ENCODE results near the gene PXDN.
"Not testable (repeated sequence)": the region's sequence is repeated elsewhere in the genome, so short reads cannot be mapped to it uniquely, and the experiment has no call there.

The PXDN gene

GRCh38 chr2:1726558-1726957 lies 17.8 kb downstream of the PXDN start:
- no peak for DNase-seq (ENCODE audit: low read depth, low spot score)

GRCh38 chr2:1724351-1724750 lies 20.0 kb downstream of the PXDN start:
- DNase-seq (ENCODE audit: low read depth, low spot score) = not testable (repeated sequence)

- DNase-seq (ENCODE audit: low read depth, low spot score) = no peak
Measured at GRCh38 chr2:1723397-1724042, 20.8 kb downstream of the PXDN start.

GRCh38 chr2:1722692-1723091 lies 21.6 kb downstream of the PXDN start:
- no peak for DNase-seq (ENCODE audit: low read depth, low spot score)

GRCh38 chr2:1721706-1722646 lies 22.3 kb downstream of the PXDN start:
- DNase-seq (ENCODE audit: low read depth, low spot score) = no peak

GRCh38 chr2:1718339-1719220 lies 25.7 kb downstream of the PXDN start:
- no peak for DNase-seq (ENCODE audit: low read depth, low spot score)

- no peak for DNase-seq (ENCODE audit: low read depth, low spot score)
Measured at GRCh38 chr2:1717113-1717512, 27.2 kb downstream of the PXDN start.

GRCh38 chr2:1716441-1716840 lies 27.9 kb downstream of the PXDN start:
- no peak for DNase-seq (ENCODE audit: low read depth, low spot score)

GRCh38 chr2:1716014-1716305 lies 28.4 kb downstream of the PXDN start:
- DNase-seq (ENCODE audit: low read depth, low spot score) = not testable (repeated sequence)

GRCh38 chr2:1715184-1716013 lies 28.9 kb downstream of the PXDN start:
- DNase-seq (ENCODE audit: low read depth, low spot score) = no peak

GRCh38 chr2:1714291-1715064 lies 29.8 kb downstream of the PXDN start:
- no peak for DNase-seq (ENCODE audit: low read depth, low spot score)

GRCh38 chr2:1713839-1714236 lies 30.5 kb downstream of the PXDN start:
- no peak for DNase-seq (ENCODE audit: low read depth, low spot score)

- no peak for DNase-seq (ENCODE audit: low read depth, low spot score)
Measured at GRCh38 chr2:1713142-1713838, 31.0 kb downstream of the PXDN start.

- DNase-seq (ENCODE audit: low read depth, low spot score) = no peak
Measured at GRCh38 chr2:1709946-1710560, 34.3 kb downstream of the PXDN start.

- DNase-seq (ENCODE audit: low read depth, low spot score) = no peak
Measured at GRCh38 chr2:1709335-1709605, 35.0 kb downstream of the PXDN start.

- DNase-seq (ENCODE audit: low read depth, low spot score) = no peak
Measured at GRCh38 chr2:1708476-1709334, 35.6 kb downstream of the PXDN start.

- no peak for DNase-seq (ENCODE audit: low read depth, low spot score)
Measured at GRCh38 chr2:1707771-1708418, 36.4 kb downstream of the PXDN start.
